Ectodermal cell (in vitro differentiated cells): Measurements from ENCODE around the gene GSDMA.

Experiments used
- H3K27ac ChIP-seq: 2 replicates; pipeline ENCODE4 v1.7.0; 2013; ENCODE audit warnings: mild to moderate bottlenecking, low read depth, low read length; ENCODE audit not compliant: insufficient read depth, poor library complexity, severe bottlenecking
- H3K27me3 ChIP-seq: 2 replicates; pipeline ENCODE4 v1.7.0; 2013; ENCODE audit warnings: mild to moderate bottlenecking, low read length; ENCODE audit not compliant: insufficient read depth, control insufficient read depth, poor library complexity, severe bottlenecking
- H3K36me3 ChIP-seq: one replicate; pipeline ENCODE4 v1.7.0; 2013; ENCODE audit warnings: low read length; ENCODE audit not compliant: control insufficient read depth, insufficient read depth
- H3K4me1 ChIP-seq: one replicate; pipeline ENCODE4 v1.7.0; 2013; ENCODE audit warnings: low read length; ENCODE audit not compliant: control insufficient read depth, insufficient read depth
- H3K4me3 ChIP-seq: 2 replicates; pipeline ENCODE4 v1.7.0; 2013; ENCODE audit warnings: low read depth, low read length, control low read depth; ENCODE audit not compliant: insufficient read depth
- H3K9me3 ChIP-seq: 2 replicates; pipeline ENCODE4 v1.7.0; 2013; ENCODE audit warnings: mild to moderate bottlenecking, low read length, moderate library complexity; ENCODE audit not compliant: control insufficient read depth
- WGBS, 2 experiments: methylation state at CpG; one replicate each; pipeline ENCODE4 v1.1.7; 2013; ENCODE audit warnings: missing lambda C conversion rate in 2 of 2; 5-methylcytosine and 5-hydroxymethylcytosine counted together

GSDMA gene

DNA sequence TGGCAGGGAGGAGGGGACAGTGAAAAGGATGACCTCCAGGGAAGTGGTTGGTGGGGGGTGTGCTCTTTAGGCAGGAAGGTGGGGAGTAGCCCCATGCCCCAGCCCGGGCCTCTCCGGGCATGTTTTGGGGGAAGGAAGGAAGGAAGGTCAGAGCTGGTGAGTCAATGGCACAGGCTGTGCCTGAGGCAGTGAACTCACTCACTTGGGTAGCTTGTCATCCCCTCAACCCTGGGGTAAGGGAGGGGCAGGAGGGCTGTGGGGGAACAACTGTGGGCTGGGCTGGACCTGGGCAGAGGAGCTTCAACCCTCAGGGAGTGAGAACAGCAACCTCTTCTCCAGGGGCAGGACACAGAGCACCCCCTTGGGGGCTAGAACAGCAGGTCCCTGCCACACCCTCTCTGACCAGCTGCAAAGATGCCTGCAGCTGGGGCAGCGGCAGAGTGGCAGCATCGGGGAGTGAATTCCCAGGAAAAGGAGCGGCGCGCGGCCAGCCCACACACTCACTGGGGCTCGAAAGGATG lies 58.7 kb downstream of the GSDMA start:
- Histone ChIP-seq H3K36me3 (peaks cover 27% of the 10 kb centered on the region), H3K9me3 (no peaks in the 10 kb centered on the region), H3K4me3 (no peak overlapping the region), H3K27ac (no peak overlapping the region), H3K27me3 (no peaks in the 10 kb centered on the region), H3K4me1 (peaks cover 20% of the 10 kb centered on the region)
- WGBS, 2 experiments = 93 to 94% methylated on average over 9 of the region's 9 CpGs

- 92 to 98% methylated on average over 9 of the region's 9 CpGs for WGBS, 2 experiments
- H3K4me1 ChIP-seq = peaks cover 20% of the 10 kb centered on the region
- H3K27me3 ChIP-seq = no peaks in the 10 kb centered on the region
- H3K4me3 ChIP-seq = no peak overlapping the region
- H3K36me3 ChIP-seq = peaks cover 29% of the 10 kb centered on the region
- H3K9me3 ChIP-seq = no peaks in the 10 kb centered on the region
- H3K27ac ChIP-seq = no peak overlapping the region
These were observed 59.7 kb downstream of the GSDMA start for GRCh38 chr17:40022497-40022896.

DNA sequence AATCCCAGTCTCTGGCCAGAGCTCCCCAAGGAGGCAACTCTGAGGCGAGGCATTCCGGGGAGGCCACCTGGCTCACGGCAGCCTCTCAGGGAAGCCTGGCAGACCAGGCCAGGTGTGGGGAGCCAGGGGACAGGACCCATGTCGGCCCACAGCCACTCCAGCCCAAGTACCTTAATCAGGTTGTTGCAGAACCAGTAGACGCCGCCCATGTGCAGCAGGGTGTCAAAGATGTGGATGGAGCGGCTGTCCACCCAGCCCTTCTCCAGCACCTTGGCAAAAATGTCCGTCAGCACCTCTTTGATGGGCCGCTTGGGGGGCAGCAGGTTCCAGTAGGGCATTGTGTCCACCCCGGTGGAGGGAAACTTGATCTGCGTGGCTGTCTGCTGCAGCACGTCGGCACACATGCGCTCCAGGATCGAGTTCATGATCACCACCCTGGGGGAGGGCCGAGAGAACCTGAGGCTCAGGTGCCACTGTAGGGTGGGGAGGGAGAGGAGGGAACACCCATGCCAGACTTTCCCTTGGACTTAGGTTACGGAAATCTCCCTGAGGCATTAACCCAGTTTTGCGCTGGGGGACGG lies 60.2 kb downstream of the GSDMA start:
- Histone ChIP-seq H3K9me3 (no peaks in the 10 kb centered on the region), H3K4me1 (peaks cover 18% of the 10 kb centered on the region), H3K36me3 (peaks cover 29% of the 10 kb centered on the region), H3K4me3 (no peak overlapping the region), H3K27me3 (no peaks in the 10 kb centered on the region), H3K27ac (no peak overlapping the region)
- 92 to 93% methylated on average over 19 of the region's 19 CpGs for WGBS, 2 experiments

DNA sequence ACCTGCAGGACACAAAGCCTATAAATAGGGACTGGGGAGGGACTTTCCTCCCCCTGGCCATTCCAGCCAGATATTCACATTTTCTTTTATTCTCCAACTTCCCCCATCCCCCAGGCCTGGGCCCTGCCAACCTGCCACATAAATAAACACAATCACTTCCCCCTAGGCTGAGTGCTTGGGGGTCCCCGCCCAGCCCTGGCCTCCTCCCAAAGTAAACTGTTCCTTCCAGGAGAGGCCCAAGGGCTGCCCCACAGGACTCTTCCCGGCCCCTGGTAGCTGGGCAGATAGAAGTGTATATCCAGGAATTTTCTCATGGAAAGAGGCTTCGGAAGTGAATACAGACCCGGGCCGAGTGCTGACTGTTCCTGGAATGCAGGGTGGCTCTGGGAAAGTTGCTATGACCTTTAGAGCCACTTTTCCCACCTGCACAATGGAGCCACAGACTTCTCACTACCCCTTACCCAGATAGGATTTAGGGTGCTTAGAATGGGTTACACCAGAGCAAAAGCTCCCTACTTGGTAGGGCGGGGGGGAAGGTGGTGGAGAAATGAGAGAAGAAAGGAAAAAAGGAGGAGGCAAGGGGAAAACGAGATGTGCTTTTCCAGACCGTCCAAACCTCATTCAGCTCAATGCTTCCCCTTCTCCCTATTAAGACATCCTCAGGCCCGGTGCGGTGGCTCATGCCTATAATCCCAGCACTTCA lies 60.9 kb downstream of the GSDMA start:
- no peak overlapping the region for H3K27ac ChIP-seq
- no peaks in the 10 kb centered on the region for H3K27me3 ChIP-seq
- WGBS, 2 experiments = 91 to 93% methylated on average over 10 of the region's 10 CpGs
- no peaks in the 10 kb centered on the region for H3K9me3 ChIP-seq
- H3K4me3 ChIP-seq = no peak overlapping the region
- peaks cover 33% of the 10 kb centered on the region for H3K36me3 ChIP-seq
- H3K4me1 ChIP-seq = peaks cover 12% of the 10 kb centered on the region

- Histone ChIP-seq H3K27me3 (no peaks in the 10 kb centered on the region), H3K4me1 (no peaks in the 10 kb centered on the region), H3K4me3 (no peak overlapping the region), H3K9me3 (no peaks in the 10 kb centered on the region), H3K27ac (no peak overlapping the region), H3K36me3 (peaks cover 45% of the 10 kb centered on the region)
- WGBS, 2 experiments = 94% methylated on average over 8 of the region's 8 CpGs
These were observed 62.1 kb downstream of the GSDMA start for GRCh38 chr17:40024901-40025300.

- Histone ChIP-seq H3K4me3 (no peak overlapping the region), H3K4me1 (no peaks in the 10 kb centered on the region), H3K27me3 (no peaks in the 10 kb centered on the region), H3K36me3 (peaks cover 46% of the 10 kb centered on the region), H3K27ac (no peak overlapping the region), H3K9me3 (no peaks in the 10 kb centered on the region)
- 92 to 95% methylated on average over 2 of the region's 2 CpGs for WGBS, 2 experiments
These were observed 62.8 kb downstream of the GSDMA start for GRCh38 chr17:40025559-40025958.

- no peak overlapping the region for H3K4me3 ChIP-seq
- 95 to 96% methylated on average over 22 of the region's 22 CpGs for WGBS, 2 experiments
- H3K9me3 ChIP-seq = no peaks in the 10 kb centered on the region
- H3K36me3 ChIP-seq = peaks cover 49% of the 10 kb centered on the region
- no peaks in the 10 kb centered on the region for H3K27me3 ChIP-seq
- H3K27ac ChIP-seq = no peak overlapping the region
- no peaks in the 10 kb centered on the region for H3K4me1 ChIP-seq
These were observed 63.4 kb downstream of the GSDMA start for GRCh38 chr17:40025991-40026815.

DNA sequence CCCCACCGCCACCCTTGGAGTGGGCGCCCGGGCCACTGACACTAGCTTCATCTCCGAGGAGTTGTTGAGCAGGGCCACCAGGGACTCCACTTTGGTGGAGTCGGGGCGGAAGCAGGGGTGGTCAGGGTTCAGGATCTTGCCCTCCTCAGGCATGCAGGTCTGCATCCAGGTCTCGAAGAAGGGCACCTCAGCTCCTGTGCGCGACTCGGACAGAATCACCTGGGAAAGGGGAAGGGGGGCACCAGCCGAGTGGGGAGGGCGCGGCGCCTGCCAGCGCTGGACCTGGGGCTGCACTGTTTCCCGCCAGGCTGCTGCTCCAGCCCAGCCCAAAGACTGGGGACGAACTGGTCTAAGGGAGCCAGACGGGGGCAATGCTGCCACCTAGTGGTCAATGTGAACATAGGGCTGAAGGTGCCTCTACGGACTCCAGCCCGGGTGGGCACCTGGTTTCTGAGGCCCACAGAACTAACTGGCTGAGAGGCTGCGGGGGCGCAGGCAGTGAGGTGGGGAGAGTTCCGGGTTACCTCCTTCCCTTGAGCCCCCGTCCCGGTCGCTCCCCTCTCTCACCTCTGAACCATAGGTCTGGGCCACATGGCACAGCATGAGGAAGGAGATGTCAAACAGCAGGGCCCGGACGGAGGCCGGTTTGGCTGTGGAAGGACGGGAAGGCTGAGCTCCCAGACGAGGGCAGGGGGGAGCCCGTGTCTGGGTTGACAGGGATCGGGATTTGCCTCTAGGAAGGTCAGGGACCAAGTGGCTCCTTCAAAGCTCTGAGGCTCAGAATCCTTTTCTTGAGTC lies 64.2 kb downstream of the GSDMA start:
- no peak overlapping the region for H3K27ac ChIP-seq
- H3K4me1 ChIP-seq = no peaks in the 10 kb centered on the region
- 55 to 57% methylated on average over 33 of the region's 33 CpGs for WGBS, 2 experiments
- no peaks in the 10 kb centered on the region for H3K27me3 ChIP-seq
- H3K4me3 ChIP-seq = no peak overlapping the region
- peaks cover 51% of the 10 kb centered on the region for H3K36me3 ChIP-seq
- no peaks in the 10 kb centered on the region for H3K9me3 ChIP-seq
